OCI-LY3 (cell line): ENCODE results near the gene PACS2.

Experiments used
- CTCF ChIP-seq: fragments of 200-600, 300-600 bp; sonication (generic); IDR thresholded peaks from 2 replicates; pipeline ENCODE4 v1.5.1; 2014; ENCODE audit warnings: antibody characterized with exemption, low read length, low read depth
- EZH2phosphoT487 ChIP-seq: fragments of 200-600 bp; shearing (Covaris generic); IDR thresholded peaks from 2 replicates; pipeline ENCODE4 v1.6.1; 2018; ENCODE audit warnings: antibody characterized with exemption, mixed run types, low read depth

GRCh38 chr14:105412771-105413543 is 98.4 kb downstream of the PACS2 start:
- TF ChIP-seq CTCF, result no peak
- TF ChIP-seq EZH2phosphoT487, result no peak
